ENCODE results near the gene PRMT3.
"Not testable (repeated sequence)": the region's sequence is repeated elsewhere in the genome, so short reads cannot be mapped to it uniquely, and the experiment has no call there.

PRMT3 gene

GRCh38 chr11:20387261-20388095 lies at the start of gene PRMT3:
Gene PRMT3, plus strand, starts transcription at chr11:20387716. Its CDS starts 31 bp downstream, at chr11:20387747.
- peak; percentile 78 for DNase-seq

- DNase-seq: no peak
Observed at GRCh38 chr11:20342347-20343141, 45.0 kb upstream of the PRMT3 start.

GRCh38 chr11:20351136-20351535 lies 36.4 kb upstream of the PRMT3 start:
- DNase-seq: no peak

- no peak for DNase-seq
Observed at GRCh38 chr11:20351751-20352262, 35.7 kb upstream of the PRMT3 start.

GRCh38 chr11:20353829-20354434 lies 33.6 kb upstream of the PRMT3 start:
- DNase-seq: no peak

GRCh38 chr11:20355221-20356219 lies 32.0 kb upstream of the PRMT3 start:
- no peak for DNase-seq

GRCh38 chr11:20357150-20357549 lies 30.4 kb upstream of the PRMT3 start:
- no peak for DNase-seq

GRCh38 chr11:20360650-20361049 lies 26.9 kb upstream of the PRMT3 start:
- no peak for DNase-seq

GRCh38 chr11:20362481-20362880 lies 25.0 kb upstream of the PRMT3 start:
- DNase-seq: no peak

- no peak for DNase-seq
Observed at GRCh38 chr11:20363149-20363499, 24.4 kb upstream of the PRMT3 start.

GRCh38 chr11:20363500-20364340 lies 23.8 kb upstream of the PRMT3 start, which contains the start of gene HTATIP2:
Gene HTATIP2, plus strand, starts transcription at chr11:20363714. Its CDS starts 524 bp downstream, at chr11:20364238.
- no peak for DNase-seq

- no peak for DNase-seq
Observed at GRCh38 chr11:20364341-20364792, 23.1 kb upstream of the PRMT3 start.

- DNase-seq: not testable (repeated sequence)
Observed at GRCh38 chr11:20365465-20365864, 22.1 kb upstream of the PRMT3 start.

- no peak for DNase-seq
Observed at GRCh38 chr11:20367313-20367948, 20.1 kb upstream of the PRMT3 start.

- DNase-seq: no peak
Observed at GRCh38 chr11:20368438-20368837, 19.1 kb upstream of the PRMT3 start.

GRCh38 chr11:20369826-20370225 lies 17.7 kb upstream of the PRMT3 start:
- DNase-seq: no peak

- no peak for DNase-seq
Observed at GRCh38 chr11:20372081-20372626, 15.4 kb upstream of the PRMT3 start.

- DNase-seq: no peak
Observed at GRCh38 chr11:20373147-20373546, 14.4 kb upstream of the PRMT3 start.

GRCh38 chr11:20373568-20374209 lies 13.8 kb upstream of the PRMT3 start:
- no peak for DNase-seq

Measured in DMS 273 treated with DMSO at 0.1 percent for 48 hours (cell line).